Measurements from ENCODE around the gene LDHD.
"Not testable (repeated sequence)": the region's sequence is repeated elsewhere in the genome, so short reads cannot be mapped to it uniquely, and the experiment has no call there.

Gene LDHD

DNA sequence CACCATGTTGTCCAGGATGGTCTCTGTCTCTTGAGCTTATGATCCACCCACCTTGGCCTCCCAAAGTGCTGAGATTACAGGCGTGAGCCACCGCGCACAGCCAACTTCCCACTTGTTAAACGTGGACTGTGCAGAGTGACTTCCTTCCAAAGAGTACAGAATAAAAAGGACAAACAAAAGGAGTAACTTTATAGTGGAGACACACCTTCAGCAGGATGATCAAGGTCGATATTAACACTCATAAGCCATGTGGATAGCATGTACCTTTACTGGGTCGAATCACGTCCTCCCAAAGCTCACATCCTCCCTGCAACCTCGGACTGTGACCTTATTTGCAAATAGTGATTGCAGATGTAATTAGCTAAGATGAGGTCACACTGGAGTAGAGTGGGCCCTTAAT is 21.7 kb upstream of the LDHD start:
- Histone ChIP-seq H3K4me3 (ENCODE audit: low read depth, low read length, poor library complexity, severe bottlenecking) (no peak overlapping the region), H3K9me3 (ENCODE audit: low read length) (no peaks in the 10 kb centered on the region), H3F3A (ENCODE audit: insufficient read depth, low read length) (no peaks in the 10 kb centered on the region), H2AFZ (ENCODE audit: low read length) (no peak overlapping the region), H3K27me3 (ENCODE audit: insufficient read depth, low read length) (no peaks in the 10 kb centered on the region), H3K36me3 (ENCODE audit: insufficient read depth, low read length) (no peaks in the 10 kb centered on the region), H4K20me1 (ENCODE audit: insufficient read depth, low read length) (no peaks in the 10 kb centered on the region), H3K79me2 (ENCODE audit: insufficient read depth, low read length) (no peaks in the 10 kb centered on the region), H3K4me2 (ENCODE audit: low read length) (no peak overlapping the region), H3K27ac (ENCODE audit: low read depth, low read length, poor library complexity, severe bottlenecking) (no peak overlapping the region), H3K4me1 (ENCODE audit: insufficient read depth, low read length, severe bottlenecking) (no peaks in the 10 kb centered on the region), H3K9ac (ENCODE audit: low read length) (no peak overlapping the region), H3K9me2 (ENCODE audit: low read depth, low read length) (no peaks in the 10 kb centered on the region)
- TF ChIP-seq EZH2 (IDR thresholded peaks at IDR 0.05; ENCODE audit: borderline replicate concordance, low read length) (no peak), CTCF (IDR thresholded peaks at IDR 0.05; ENCODE audit: low read length) (no peak)

DNA sequence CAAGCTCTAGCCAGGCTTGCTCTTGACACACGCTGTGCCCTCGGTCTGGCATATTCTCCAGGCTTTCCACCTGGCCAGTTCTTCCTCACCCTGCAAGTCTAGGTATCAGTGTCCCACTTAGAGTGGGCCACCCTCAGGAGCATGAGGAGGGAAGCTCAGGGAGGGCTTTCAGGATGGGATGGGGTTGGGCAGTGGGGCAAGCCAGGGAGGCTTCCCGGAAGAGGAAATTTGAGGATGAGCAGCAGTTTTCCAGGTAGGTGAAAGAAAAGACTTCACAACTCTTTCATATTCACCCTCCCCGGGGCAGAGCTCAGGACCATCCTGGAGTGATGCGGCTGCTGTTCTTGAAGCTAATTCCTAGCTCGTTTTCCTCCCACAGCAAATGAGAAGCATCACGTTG is 14.5 kb upstream of the LDHD start:
- Histone ChIP-seq H3K4me1 (ENCODE audit: insufficient read depth, low read length, severe bottlenecking) (peaks cover 7% of the 10 kb centered on the region), H3K36me3 (ENCODE audit: insufficient read depth, low read length) (no peaks in the 10 kb centered on the region), H3K4me2 (ENCODE audit: low read length) (no peak overlapping the region), H3K4me3 (ENCODE audit: low read depth, low read length, poor library complexity, severe bottlenecking) (no peak overlapping the region), H2AFZ (ENCODE audit: low read length) (no peak overlapping the region), H3K9me2 (ENCODE audit: low read depth, low read length) (no peaks in the 10 kb centered on the region), H3K27ac (ENCODE audit: low read depth, low read length, poor library complexity, severe bottlenecking) (no peak overlapping the region), H3K9me3 (ENCODE audit: low read length) (peaks cover 7% of the 10 kb centered on the region; the same call in 1 of the 2 replicates), H3K9ac (ENCODE audit: low read length) (no peak overlapping the region), H3K27me3 (ENCODE audit: insufficient read depth, low read length) (peaks cover 6% of the 10 kb centered on the region; the same call in 1 of the 2 replicates), H3K79me2 (ENCODE audit: insufficient read depth, low read length) (no peaks in the 10 kb centered on the region), H4K20me1 (ENCODE audit: insufficient read depth, low read length) (no peaks in the 10 kb centered on the region), H3F3A (ENCODE audit: insufficient read depth, low read length) (no peaks in the 10 kb centered on the region)
- TF ChIP-seq CTCF (IDR thresholded peaks at IDR 0.05; ENCODE audit: low read length) (no peak), EZH2 (IDR thresholded peaks at IDR 0.05; ENCODE audit: borderline replicate concordance, low read length) (no peak)

GRCh38 chr16:75130150-75130771 is 13.7 kb upstream of the LDHD start:
- no peak overlapping the region for H3K4me2 ChIP-seq (ENCODE audit: low read length)

GRCh38 chr16:75129421-75130149 is 13.0 kb upstream of the LDHD start:
- not testable (repeated sequence) for H4K20me1 ChIP-seq (ENCODE audit: insufficient read depth, low read length); H2AFZ ChIP-seq (ENCODE audit: low read length); H3K27ac ChIP-seq (ENCODE audit: low read depth, low read length, poor library complexity, severe bottlenecking); H3K79me2 ChIP-seq (ENCODE audit: insufficient read depth, low read length); H3K9me2 ChIP-seq (ENCODE audit: low read depth, low read length); H3K9ac ChIP-seq (ENCODE audit: low read length); H3K4me2 ChIP-seq (ENCODE audit: low read length); H3K9me3 ChIP-seq (ENCODE audit: low read length); H3F3A ChIP-seq (ENCODE audit: insufficient read depth, low read length); H3K27me3 ChIP-seq (ENCODE audit: insufficient read depth, low read length); H3K36me3 ChIP-seq (ENCODE audit: insufficient read depth, low read length); H3K4me3 ChIP-seq (ENCODE audit: low read depth, low read length, poor library complexity, severe bottlenecking); H3K4me1 ChIP-seq (ENCODE audit: insufficient read depth, low read length, severe bottlenecking)

More at GRCh38 chr16:75130150-75130771, 13.7 kb upstream of the LDHD start:
- H2AFZ ChIP-seq (ENCODE audit: low read length): no peak overlapping the region
- H3K27me3 ChIP-seq (ENCODE audit: insufficient read depth, low read length): peaks cover 6% of the 10 kb centered on the region; the same call in 1 of the 2 replicates
- peaks cover 7% of the 10 kb centered on the region for H3K4me1 ChIP-seq (ENCODE audit: insufficient read depth, low read length, severe bottlenecking)
- H3K9me3 ChIP-seq (ENCODE audit: low read length): peaks cover 7% of the 10 kb centered on the region; the same call in 1 of the 2 replicates
- no peaks in the 10 kb centered on the region for H3K9me2 ChIP-seq (ENCODE audit: low read depth, low read length)
- H3K9ac ChIP-seq (ENCODE audit: low read length): no peak overlapping the region
- H3K79me2 ChIP-seq (ENCODE audit: insufficient read depth, low read length): no peaks in the 10 kb centered on the region
- no peak overlapping the region for H3K27ac ChIP-seq (ENCODE audit: low read depth, low read length, poor library complexity, severe bottlenecking)
- no peaks in the 10 kb centered on the region for H3K36me3 ChIP-seq (ENCODE audit: insufficient read depth, low read length)
- TF ChIP-seq CTCF (IDR thresholded peaks at IDR 0.05; ENCODE audit: low read length): no peak
- no peak for TF ChIP-seq EZH2 (IDR thresholded peaks at IDR 0.05; ENCODE audit: borderline replicate concordance, low read length)
- no peaks in the 10 kb centered on the region for H4K20me1 ChIP-seq (ENCODE audit: insufficient read depth, low read length)
- no peak overlapping the region for H3K4me3 ChIP-seq (ENCODE audit: low read depth, low read length, poor library complexity, severe bottlenecking)
- H3F3A ChIP-seq (ENCODE audit: insufficient read depth, low read length): no peaks in the 10 kb centered on the region

Data from OCI-LY1 (cell line).